Measurements from ENCODE around the gene GPR141. TPM values are rescaled to one million over a fixed set of nuclear protein-coding genes. Genes with fewer than 3 reads are reported as not detected.

Gene GPR141
- total and polyA plus RNA-seq, 2 donors (not counting 3 experiments of a cell fraction or from before 2014, with no cell fraction given) = not detected

- Histone ChIP-seq H2AFZ (ENCODE audit: low read depth, low read length) (no peak overlapping the region), H4K20me1 (replicated peaks; ENCODE audit: control insufficient read depth, extremely low read depth, insufficient read depth, low read length) (no peaks in the 10 kb centered on the region), H3K9me3 (replicated peaks; ENCODE audit: control insufficient read depth, insufficient read depth, low read length) (no peaks in the 10 kb centered on the region), H3K4me1 (ENCODE audit: control insufficient read depth, extremely low read depth, insufficient read depth, low read length) (no peaks in the 10 kb centered on the region), H3K9ac (replicated peaks; ENCODE audit: extremely low read depth, insufficient read depth, low read length) (no peak overlapping the region), H3K9me1 (replicated peaks; ENCODE audit: control insufficient read depth, extremely low read depth, insufficient read depth, low read length) (no peaks in the 10 kb centered on the region), H3K4me3 (replicated peaks in 1 of 3; ENCODE audit: insufficient read depth in 1 of 3, low read depth in 1 of 3, low read length in 3 of 3) (no peak overlapping the region), H3K27me3 (ENCODE audit: control insufficient read depth in 2 of 2, insufficient read depth in 2 of 2, low read length in 2 of 2) (no peaks in the 10 kb centered on the region), H3K4me2 (ENCODE audit: insufficient read depth, low read length) (no peak overlapping the region), H3K27ac (ENCODE audit: insufficient read depth, low read depth, low read length) (no peak overlapping the region), H3K36me3 (ENCODE audit: control insufficient read depth in 2 of 2, extremely low read depth in 1 of 2, insufficient read depth in 2 of 2, low read length in 2 of 2) (no peaks in the 10 kb centered on the region), H3K79me2 (ENCODE audit: control insufficient read depth, insufficient read depth, low read length) (no peaks in the 10 kb centered on the region)
- TF ChIP-seq CTCF (IDR thresholded peaks at IDR 0.05; ENCODE audit: extremely low read depth in 1 of 2, insufficient read depth in 1 of 2, low read depth in 1 of 2, low read length in 2 of 2) (no peak), GATA2 (IDR thresholded peaks at IDR 0.05; ENCODE audit: insufficient read depth, insufficient read length, low read depth, low read length) (no peak), EZH2 (IDR thresholded peaks at IDR 0.05; ENCODE audit: borderline replicate concordance, low read depth, low read length, severe bottlenecking) (no peak)
- DNase-seq (ENCODE audit: low read depth, low spot score) = no peak
- ChIA-PET CTCF (no interaction called here), POLR2A (no interaction called here)
- BruUV-seq (replicated peaks) = no TSS peak
- no peak for FAIRE-seq
- dilution Hi-C loops (cut with MboI; ENCODE audit: extremely low pct_ligation_motif_present, low sequenced_read_pairs) (no loop called here), intact Hi-C loops (cut with micrococcal nuclease) (no loop called here)
Measured at GRCh38 chr7:37757563-37757962, 74.0 kb downstream of the GPR141 start.

- no peak overlapping the region for H3K27ac ChIP-seq (ENCODE audit: insufficient read depth, low read depth, low read length)
- no peaks in the 10 kb centered on the region for H4K20me1 ChIP-seq (replicated peaks; ENCODE audit: control insufficient read depth, extremely low read depth, insufficient read depth, low read length)
- no peaks in the 10 kb centered on the region for H3K27me3 ChIP-seq (ENCODE audit: control insufficient read depth in 2 of 2, insufficient read depth in 2 of 2, low read length in 2 of 2)
- H3K9ac ChIP-seq (replicated peaks; ENCODE audit: extremely low read depth, insufficient read depth, low read length) = no peak overlapping the region
- no peaks in the 10 kb centered on the region for H3K9me1 ChIP-seq (replicated peaks; ENCODE audit: control insufficient read depth, extremely low read depth, insufficient read depth, low read length)
- dilution Hi-C loops (cut with MboI; ENCODE audit: extremely low pct_ligation_motif_present, low sequenced_read_pairs) (no loop called here), intact Hi-C loops (cut with micrococcal nuclease) (no loop called here)
- no peaks in the 10 kb centered on the region for H3K9me3 ChIP-seq (replicated peaks; ENCODE audit: control insufficient read depth, insufficient read depth, low read length)
- H3K36me3 ChIP-seq (ENCODE audit: control insufficient read depth in 2 of 2, extremely low read depth in 1 of 2, insufficient read depth in 2 of 2, low read length in 2 of 2) = no peaks in the 10 kb centered on the region
- no peak overlapping the region for H2AFZ ChIP-seq (ENCODE audit: low read depth, low read length)
- POLR2A ChIA-PET = no interaction called here
- no peaks in the 10 kb centered on the region for H3K4me1 ChIP-seq (ENCODE audit: control insufficient read depth, extremely low read depth, insufficient read depth, low read length)
- DNase-seq (ENCODE audit: low read depth, low spot score) (no peak), FAIRE-seq (no peak)
- H3K79me2 ChIP-seq (ENCODE audit: control insufficient read depth, insufficient read depth, low read length) = no peaks in the 10 kb centered on the region
- no peak overlapping the region for H3K4me3 ChIP-seq (replicated peaks in 1 of 3; ENCODE audit: insufficient read depth in 1 of 3, low read depth in 1 of 3, low read length in 3 of 3)
- no TSS peak for BruUV-seq (replicated peaks)
- no peak overlapping the region for H3K4me2 ChIP-seq (ENCODE audit: insufficient read depth, low read length)
- no peak for TF ChIP-seq MAX (IDR thresholded peaks at IDR 0.05; ENCODE audit: insufficient read depth, insufficient read length)
- no peak for TF ChIP-seq CTCF (IDR thresholded peaks at IDR 0.05; ENCODE audit: extremely low read depth in 1 of 2, insufficient read depth in 1 of 2, low read depth in 1 of 2, low read length in 2 of 2)
- no peak for TF ChIP-seq POLR2AphosphoS5 (IDR thresholded peaks at IDR 0.05; ENCODE audit: insufficient read depth, low read depth, low read length)
- CTCF ChIA-PET = no interaction called here
Measured at GRCh38 chr7:37758501-37759045, 75.0 kb downstream of the GPR141 start.
